NCI-H2196 (cell line): Measurements from ENCODE around the gene TMEM45B.
A peak's percentile ranks its signal among the peaks of the same experiment; 100 is the strongest.
"Not testable (repeated sequence)": the region's sequence is repeated elsewhere in the genome, so short reads cannot be mapped to it uniquely, and the experiment has no call there.

Experiments
- DNase-seq: peaks from one replicate; lab custom pipeline; 2025; ENCODE audit not compliant: unreplicated experiment; lab: John Stamatoyannopoulos, UW

The TMEM45B gene

GRCh38 chr11:129804012-129804411 is 11.6 kb upstream of the TMEM45B start:
- no peak for DNase-seq

GRCh38 chr11:129808241-129808640 is 7.4 kb upstream of the TMEM45B start:
- not testable (repeated sequence) for DNase-seq

- no peak for DNase-seq
Observed at GRCh38 chr11:129813231-129813791, 2.3 kb upstream of the TMEM45B start.

- DNase-seq: peak; percentile 9
Observed at GRCh38 chr11:129814244-129815014, 1.2 kb upstream of the TMEM45B start.

GRCh38 chr11:129817534-129818051 is 1.9 kb downstream of the TMEM45B start:
- DNase-seq: no peak

- DNase-seq: not testable (repeated sequence)
Observed at GRCh38 chr11:129818236-129818635, 2.6 kb downstream of the TMEM45B start.

GRCh38 chr11:129819237-129819636 is 3.6 kb downstream of the TMEM45B start:
- DNase-seq: no peak

- not testable (repeated sequence) for DNase-seq
Observed at GRCh38 chr11:129820228-129820627, 4.6 kb downstream of the TMEM45B start.

- not testable (repeated sequence) for DNase-seq
Observed at GRCh38 chr11:129823281-129823680, 7.6 kb downstream of the TMEM45B start.

- DNase-seq: not testable (repeated sequence)
Observed at GRCh38 chr11:129823799-129824198, 8.2 kb downstream of the TMEM45B start.

GRCh38 chr11:129825380-129825779 is 9.7 kb downstream of the TMEM45B start:
- DNase-seq: no peak

- peak; percentile 73 for DNase-seq
Observed at GRCh38 chr11:129828301-129828836, 12.7 kb downstream of the TMEM45B start.

GRCh38 chr11:129829497-129829896 is 13.8 kb downstream of the TMEM45B start:
- not testable (repeated sequence) for DNase-seq

GRCh38 chr11:129831227-129831626 is 15.6 kb downstream of the TMEM45B start:
- not testable (repeated sequence) for DNase-seq

GRCh38 chr11:129833260-129833659 is 17.6 kb downstream of the TMEM45B start:
- not testable (repeated sequence) for DNase-seq

GRCh38 chr11:129836423-129836891 is 20.8 kb downstream of the TMEM45B start:
- DNase-seq: not testable (repeated sequence)

GRCh38 chr11:129836979-129837378 is 21.3 kb downstream of the TMEM45B start:
- no peak for DNase-seq

- no peak for DNase-seq
Observed at GRCh38 chr11:129840236-129840635, 24.6 kb downstream of the TMEM45B start.

GRCh38 chr11:129842138-129842537 is 26.5 kb downstream of the TMEM45B start:
- no peak for DNase-seq

- DNase-seq: peak; percentile 37
Observed at GRCh38 chr11:129846508-129847335, 31.1 kb downstream of the TMEM45B start.

- DNase-seq: not testable (repeated sequence)
Observed at GRCh38 chr11:129847361-129847760, 31.7 kb downstream of the TMEM45B start.
